HUDEP-2 (cell line): ENCODE results near the gene TIAM1.
"Not testable (repeated sequence)": the region's sequence is repeated elsewhere in the genome, so short reads cannot be mapped to it uniquely, and the experiment has no call there.

ENCODE experiments used
- DNase-seq, 76 experiments: peaks; one replicate each; lab custom pipeline; 2025; ENCODE audit not compliant: unreplicated experiment in 76 of 76; lab: John Stamatoyannopoulos, UW

Gene TIAM1

GRCh38 chr21:31260790-31261189, 83.3 kb downstream of the TIAM1 start:
- no peak for DNase-seq

- no peak for DNase-seq
Observed at GRCh38 chr21:31258073-31258472, 86.0 kb downstream of the TIAM1 start.

- no peak for DNase-seq
Observed at GRCh38 chr21:31257265-31257664, 86.8 kb downstream of the TIAM1 start.

DNA sequence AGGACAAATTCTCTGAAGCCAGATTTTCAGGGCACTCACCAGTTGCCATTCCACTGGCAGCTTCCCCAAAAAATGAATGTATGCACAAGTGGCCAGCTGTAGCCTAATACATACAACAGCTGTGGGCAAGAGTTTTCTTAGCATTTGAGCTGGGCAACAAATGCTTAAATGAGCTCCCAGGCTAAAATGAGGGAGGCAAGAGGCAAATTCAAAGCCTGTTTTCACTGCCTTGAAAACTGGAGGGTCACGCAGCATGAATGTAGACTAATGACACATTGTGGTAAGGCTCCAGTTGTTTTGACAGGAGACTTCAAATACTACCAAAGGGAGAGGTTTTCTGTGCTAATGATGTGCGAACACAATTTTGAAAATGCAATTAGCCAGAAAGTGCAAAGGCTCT, 88.2 kb downstream of the TIAM1 start:
- DNase-seq: no peak

GRCh38 chr21:31255036-31255435, 89.0 kb downstream of the TIAM1 start:
- DNase-seq: no peak

- no peak for DNase-seq
Observed at GRCh38 chr21:31254131-31254530, 89.9 kb downstream of the TIAM1 start.

- no peak for DNase-seq
Observed at GRCh38 chr21:31253684-31254083, 90.4 kb downstream of the TIAM1 start.

DNA sequence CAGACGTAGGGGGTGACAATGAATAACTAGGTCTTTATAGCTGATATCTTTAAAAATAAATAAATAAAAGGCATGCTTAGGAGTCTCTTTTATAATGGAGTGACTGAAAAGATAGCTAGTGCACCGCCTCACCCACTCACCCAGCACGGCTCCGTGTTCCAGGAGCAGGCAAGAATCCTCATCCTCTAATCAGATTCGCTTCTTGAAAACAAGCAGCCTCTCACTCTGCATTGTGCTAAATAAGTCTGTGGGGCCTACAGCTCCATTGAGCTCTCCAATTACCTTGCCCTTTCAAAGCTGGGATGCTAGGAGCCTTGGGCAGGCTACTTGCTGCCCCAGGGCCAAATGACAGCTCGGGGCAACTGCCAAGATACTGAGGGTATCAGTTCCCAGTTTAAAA, 91.5 kb downstream of the TIAM1 start:
- no peak for DNase-seq

DNA sequence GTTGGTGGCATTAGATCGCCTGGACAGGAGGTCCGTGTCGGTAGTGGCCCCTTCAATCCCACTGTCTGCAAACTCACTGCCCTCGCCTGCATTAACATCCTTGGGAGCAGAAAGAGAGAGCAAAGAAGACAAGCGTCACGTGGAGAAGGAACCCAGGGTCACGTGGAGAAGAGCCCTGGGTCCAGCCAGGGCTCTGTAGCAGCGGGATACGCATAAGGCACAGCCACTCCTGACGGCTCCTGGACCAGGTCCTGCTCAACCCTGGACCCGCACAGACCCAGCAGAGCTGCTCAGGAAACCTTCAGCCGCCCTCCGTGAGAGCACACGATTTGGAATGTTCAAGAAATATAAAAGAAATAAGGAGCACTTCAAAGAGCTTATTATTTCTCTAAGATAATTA, 92.0 kb downstream of the TIAM1 start:
- DNase-seq: no peak

- no peak for DNase-seq
Observed at GRCh38 chr21:31251686-31252085, 92.4 kb downstream of the TIAM1 start.

- DNase-seq: no peak
Observed at GRCh38 chr21:31248598-31248997, 95.5 kb downstream of the TIAM1 start.

GRCh38 chr21:31243611-31244010, 100.5 kb downstream of the TIAM1 start:
- no peak for DNase-seq

DNA sequence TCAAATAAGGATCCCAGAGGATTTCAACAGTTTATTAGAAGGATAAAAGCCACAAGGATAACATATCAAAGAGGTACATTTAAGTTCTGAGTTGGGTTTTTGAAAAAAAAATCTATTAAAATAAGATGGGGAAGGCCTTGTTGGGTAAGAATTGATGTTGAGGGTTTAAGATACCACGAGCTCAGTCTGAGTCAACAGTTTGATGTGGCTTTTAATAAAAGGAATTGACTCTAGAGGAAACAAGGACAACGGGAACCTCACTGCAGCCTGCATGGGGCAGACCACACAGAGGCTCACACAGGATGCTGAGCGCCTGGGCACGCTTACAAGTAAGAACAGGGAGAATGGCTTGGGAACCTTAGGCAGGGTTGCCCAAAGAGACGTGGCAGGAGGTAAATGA, 107.5 kb downstream of the TIAM1 start:
- no peak for DNase-seq

DNA sequence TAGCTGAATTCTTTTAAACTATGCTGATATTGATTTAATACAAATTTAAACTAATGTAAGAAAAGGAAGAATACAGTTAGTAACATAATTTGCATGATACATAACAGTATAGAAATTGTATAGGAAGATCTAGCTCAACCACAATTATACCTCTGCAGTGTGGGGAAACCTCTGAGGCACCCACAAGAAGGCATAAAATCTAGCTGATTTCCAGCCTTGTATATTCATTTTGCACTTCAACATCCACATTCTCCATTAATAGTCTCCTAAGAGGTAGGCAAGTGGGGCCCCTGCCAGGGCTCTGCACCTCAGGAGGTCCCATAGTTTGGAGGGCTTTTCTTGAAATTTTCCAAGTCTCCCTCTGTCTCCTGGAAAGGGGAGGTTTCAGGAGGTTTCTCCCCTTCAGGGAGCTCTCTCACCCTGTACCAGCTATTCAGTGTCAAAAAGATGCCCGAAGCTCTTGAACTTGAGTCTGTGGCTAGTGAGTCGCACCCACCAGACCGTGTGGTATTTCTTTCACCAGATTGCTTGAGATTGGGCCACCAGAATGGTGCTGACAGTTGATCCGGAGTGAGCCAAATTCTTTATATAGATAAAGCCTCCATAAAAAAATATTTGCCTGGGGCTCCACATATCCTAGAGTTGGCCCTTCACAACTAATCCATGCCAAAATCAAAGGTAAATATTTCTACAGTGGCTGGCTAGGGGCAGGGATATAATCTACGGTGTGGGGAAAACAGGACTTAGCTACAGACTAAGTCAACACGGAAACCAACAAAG, 108.2 kb downstream of the TIAM1 start:
- no peak for DNase-seq

GRCh38 chr21:31234936-31235335, 109.1 kb downstream of the TIAM1 start:
- no peak for DNase-seq

DNA sequence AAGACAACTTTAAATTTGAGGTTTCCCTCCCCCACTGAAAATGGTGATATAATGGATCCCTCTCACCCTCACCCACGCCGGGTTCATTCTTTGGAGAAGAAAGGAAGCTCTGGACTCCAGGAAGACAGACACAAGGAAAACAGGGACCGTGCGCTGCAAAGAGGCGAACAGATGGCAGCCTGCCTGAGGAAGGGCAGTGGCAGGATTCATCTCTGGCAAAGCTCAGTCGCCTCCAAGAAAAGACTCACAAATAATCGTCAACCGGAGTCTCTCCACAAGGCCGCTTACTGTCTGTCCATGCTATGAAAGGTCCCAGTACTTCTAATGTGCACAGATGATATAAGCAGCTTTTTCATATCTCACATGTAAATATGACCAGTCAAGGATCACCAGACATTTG, 110.3 kb downstream of the TIAM1 start:
- DNase-seq: no peak

DNA sequence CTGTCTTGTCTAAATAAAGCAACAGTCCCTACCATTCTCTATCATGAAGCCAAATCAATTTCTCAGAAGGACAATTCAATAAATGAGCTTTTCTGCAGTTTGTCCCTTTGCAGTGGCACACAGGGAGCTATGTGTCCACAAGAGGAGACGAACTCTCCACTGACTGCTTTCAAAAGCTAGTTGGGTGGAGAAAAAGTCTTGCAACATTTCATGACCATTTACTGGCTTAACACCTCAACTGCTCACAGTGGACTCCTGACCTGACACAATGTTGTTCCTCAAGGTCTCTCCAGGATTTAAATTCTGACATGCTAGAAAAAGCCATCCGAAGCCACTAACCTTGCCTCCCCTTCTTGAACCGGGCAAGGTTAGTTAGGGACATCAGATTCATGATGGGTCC, 111.7 kb downstream of the TIAM1 start:
- no peak for DNase-seq

DNA sequence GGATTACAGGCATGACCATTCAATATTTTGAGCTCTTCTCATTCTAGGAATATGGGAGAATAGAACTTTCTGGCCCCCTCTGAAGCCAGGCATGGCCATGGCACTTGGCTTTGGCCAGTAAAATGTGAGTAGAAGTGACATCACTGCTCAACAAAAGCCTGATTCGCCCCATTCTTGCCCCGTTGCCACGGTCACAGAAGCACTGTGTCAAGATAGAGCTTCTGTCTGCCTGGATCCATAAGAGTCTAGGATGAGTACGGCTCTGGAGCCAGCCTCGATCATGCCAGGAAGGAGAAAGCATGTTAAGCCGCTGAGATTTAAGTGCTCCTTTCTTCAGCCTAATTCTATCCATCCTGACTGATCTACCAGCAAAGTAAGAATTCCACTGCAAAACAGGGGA, 113.1 kb downstream of the TIAM1 start:
- DNase-seq: no peak

DNA sequence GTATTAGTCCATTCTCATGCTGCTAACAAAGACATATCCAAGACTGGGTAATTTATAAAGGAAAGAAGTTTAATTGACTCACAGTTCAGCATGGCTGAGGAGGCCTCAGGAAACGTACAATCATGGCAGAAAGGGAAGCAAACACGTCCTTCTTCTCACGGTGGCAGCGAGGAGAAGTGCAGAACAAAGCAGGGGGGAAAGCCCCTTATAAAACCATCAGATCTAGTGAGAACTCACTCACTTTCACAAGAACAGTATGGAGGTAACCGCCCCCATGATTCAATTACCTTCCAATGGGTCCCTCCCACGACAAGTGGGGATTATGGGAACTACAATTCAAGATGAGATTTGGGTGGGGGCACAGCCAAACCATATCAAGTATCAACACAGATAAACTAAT, 115.3 kb downstream of the TIAM1 start:
- not testable (repeated sequence) for DNase-seq

- DNase-seq: no peak
Observed at GRCh38 chr21:31225713-31226112, 118.3 kb downstream of the TIAM1 start.

DNA sequence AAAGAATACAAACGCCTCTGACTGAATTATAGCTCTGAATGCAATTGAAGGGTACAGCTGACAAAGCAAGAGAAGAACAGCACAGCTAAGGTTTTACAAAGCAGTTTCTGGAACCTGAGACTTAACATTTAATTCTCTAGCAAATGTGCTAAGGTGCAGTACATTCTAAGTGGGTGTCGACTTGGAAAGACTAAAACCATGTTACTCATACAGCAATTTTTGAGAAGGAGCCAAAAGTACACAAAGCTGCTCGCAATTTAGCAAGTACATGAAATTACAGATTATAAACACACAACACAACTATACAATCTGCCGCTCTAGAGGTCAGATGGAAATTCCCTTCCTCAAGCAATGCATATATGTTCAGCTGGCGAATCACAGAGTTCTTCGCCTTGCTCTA, 121.9 kb downstream of the TIAM1 start:
- DNase-seq: no peak

GRCh38 chr21:31221043-31221442, 123.0 kb downstream of the TIAM1 start:
- no peak for DNase-seq

GRCh38 chr21:31220575-31220974, 123.5 kb downstream of the TIAM1 start:
- no peak for DNase-seq
